NCI-H1417 treated with DMSO at 0.1 percent for 48 hours (cell line): Measurements from ENCODE around the gene SLC5A10.
"Not testable (repeated sequence)": the region's sequence is repeated elsewhere in the genome, so short reads cannot be mapped to it uniquely, and the experiment has no call there.

Experiments used
- DNase-seq: peaks from one replicate; lab custom pipeline; 2025; lab: John Stamatoyannopoulos, UW

SLC5A10 gene

DNA sequence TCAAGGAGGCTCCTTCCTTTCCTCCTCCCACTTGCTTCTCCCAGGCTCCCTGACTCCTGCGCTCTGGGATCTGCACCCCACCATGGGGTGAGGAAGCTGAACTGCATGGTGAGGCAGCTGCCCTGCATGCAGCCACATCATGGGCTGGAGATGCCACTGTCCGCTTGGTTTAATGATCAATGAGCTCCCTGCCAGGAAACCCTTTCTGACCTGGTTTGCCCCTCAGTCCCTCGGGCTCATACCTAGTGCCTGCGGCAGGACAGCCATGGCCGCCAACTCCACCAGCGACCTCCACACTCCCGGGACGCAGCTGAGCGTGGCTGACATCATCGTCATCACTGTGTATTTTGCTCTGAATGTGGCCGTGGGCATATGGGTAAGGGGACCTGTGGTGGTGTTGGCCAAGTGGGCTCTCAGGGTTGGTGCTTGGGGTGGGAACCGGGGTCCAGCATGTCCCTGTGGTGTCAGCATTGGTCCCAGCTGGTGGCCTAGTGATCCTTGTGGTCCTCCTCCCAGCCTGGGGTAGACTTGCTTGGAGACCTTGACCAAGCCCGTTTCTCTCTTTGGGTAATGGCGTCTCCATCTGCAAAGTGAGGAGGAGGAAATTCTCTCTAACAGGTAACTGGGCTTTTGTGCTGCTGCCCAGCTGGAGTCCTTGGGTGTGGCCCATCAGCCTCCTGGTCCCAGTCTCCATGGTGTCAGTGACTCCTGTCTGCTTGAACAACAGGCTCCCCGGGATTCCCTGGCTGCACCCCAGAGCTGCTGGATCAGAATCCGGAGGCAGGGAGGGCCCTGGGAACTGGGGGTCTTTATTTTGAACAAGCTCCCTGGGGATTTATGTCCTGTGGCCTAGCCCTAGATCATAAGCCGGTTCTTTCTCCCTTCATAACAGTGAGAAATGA lies at the start of gene SLC5A10:
Gene SLC5A10, plus strand, starts transcription at position 225 of the 902 bp plus-strand sequence. Its CDS starts 41 bp downstream, at position 266.
- DNase-seq = no peak

DNA sequence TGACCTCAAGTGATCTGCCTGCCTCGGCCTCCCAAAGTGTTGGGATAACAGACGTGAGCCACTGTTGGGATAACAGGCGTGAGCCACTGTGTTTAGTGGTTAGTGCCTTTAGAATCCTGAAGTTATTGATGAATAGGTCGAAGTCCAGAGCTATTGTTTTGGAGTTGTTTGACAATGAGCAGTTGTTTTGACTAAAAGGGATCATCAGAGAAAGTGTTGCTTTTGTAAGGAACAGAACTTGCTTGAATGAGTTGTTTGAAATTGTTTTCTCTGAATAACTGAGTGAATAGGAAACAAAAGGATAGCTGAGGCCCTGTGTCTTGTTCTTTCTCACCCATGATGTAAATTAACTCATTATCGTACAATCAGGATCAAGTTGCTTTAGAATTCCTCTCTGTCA lies 47.5 kb upstream of the SLC5A10 start:
- no peak for DNase-seq

DNA sequence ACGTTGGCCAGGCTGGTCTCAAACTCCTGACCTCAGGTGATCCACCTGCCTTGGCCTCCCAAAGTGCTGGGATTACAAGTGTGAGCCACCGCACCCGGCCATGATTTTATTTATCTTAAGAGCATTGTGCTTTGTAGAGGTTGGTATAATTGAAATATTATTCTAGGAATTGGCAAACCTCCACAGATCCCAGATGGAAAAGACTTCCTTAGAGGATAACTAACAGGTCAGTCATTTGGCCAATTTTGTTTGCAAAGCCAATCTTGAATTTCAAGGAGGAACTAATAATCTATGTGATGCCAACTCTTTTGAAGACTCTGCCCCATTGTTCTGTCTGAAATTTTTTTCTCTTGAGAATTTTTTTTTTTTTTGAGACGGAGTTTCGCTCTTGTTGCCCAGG lies 46.7 kb upstream of the SLC5A10 start:
- DNase-seq = no peak

- no peak for DNase-seq
Observed at GRCh38 chr17:18910326-18910725, 41.6 kb upstream of the SLC5A10 start.

DNA sequence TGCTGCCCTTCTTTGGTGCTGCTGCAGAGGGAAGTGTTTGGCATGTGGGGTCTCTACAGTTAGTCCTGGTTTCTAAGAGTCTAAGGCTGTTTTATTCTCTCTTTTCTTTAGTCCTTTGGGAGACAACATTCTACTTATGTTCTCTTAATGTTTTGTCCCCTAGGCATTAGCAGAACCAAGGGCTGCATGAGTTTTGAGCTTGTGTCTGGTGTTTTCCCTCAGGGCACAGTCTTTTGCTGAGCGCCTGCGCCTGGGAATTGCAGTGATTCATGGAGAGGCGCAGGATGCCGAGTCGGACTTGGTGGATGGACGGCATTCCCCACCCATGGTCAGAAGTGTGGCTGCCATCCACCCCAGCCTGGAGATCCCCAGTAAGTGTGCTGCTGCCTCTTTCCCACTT lies 41.1 kb upstream of the SLC5A10 start:
- no peak for DNase-seq

- no peak for DNase-seq
Observed at GRCh38 chr17:18916816-18917500, 35.0 kb upstream of the SLC5A10 start.

DNA sequence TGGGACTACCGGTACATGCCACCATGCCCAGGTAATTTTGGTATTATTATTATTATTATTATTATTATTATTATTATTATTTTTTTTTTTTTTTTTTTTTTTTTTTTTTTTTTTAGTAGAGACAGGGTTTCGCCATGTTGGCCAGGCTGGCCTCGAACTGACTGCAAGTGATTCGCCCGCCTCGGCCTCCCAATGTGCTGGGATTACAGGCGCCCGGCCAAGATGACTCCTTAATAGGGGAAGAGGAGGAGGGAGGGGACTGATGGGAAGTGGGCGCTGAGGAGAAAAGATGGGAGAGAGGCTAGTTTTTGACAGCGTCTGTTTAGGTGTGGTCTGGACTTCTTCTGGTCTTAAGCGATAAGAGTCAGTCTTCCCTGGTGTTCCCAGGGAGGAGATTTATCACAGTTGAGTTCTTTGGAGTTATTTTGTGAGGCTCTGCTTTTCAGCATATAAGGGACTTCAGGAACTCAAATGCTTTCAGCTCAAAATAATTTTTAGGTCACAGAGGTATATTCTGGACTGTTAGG lies 34.4 kb upstream of the SLC5A10 start:
- DNase-seq = no peak

DNA sequence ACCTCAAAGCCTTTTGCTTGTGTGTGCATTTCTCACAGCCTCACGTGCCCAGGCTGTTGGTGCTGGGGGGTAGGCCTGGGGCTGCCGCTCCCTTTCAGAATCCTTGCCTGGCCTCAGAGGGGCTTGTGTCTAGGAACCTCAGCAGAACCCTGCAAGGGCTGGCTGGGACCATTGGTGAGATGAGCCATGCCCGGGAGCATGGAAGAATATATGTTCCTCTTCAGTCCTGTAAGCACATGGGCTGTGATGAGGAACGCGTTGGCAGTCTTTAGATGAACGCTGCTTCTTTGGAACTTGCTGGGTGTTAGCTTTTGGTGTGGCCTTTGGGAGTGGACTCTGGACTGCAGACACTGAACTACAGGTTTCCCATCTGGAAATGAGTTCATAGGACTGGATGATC lies 32.0 kb upstream of the SLC5A10 start:
- no peak for DNase-seq

- DNase-seq = no peak
Observed at GRCh38 chr17:18920911-18921441, 31.0 kb upstream of the SLC5A10 start.

DNA sequence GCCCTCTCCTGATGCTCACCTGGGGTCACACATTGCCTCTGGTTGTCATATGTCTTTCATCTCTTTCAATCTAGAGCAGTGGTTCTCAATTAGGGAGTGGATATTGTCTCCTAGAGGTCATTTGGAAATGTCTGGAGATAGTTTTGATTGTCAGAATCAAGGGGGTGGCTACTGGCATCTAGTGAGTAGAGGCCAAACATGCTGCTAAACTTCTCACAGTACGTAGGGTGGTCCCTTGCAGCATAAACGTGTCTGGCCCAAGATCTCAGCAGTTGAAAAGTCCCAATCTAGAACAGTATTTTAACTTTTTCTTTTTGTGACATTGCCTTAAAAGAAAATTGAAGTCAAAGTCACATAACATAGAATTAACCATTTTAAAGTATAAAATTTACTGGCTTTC lies 30.5 kb upstream of the SLC5A10 start:
- no peak for DNase-seq

DNA sequence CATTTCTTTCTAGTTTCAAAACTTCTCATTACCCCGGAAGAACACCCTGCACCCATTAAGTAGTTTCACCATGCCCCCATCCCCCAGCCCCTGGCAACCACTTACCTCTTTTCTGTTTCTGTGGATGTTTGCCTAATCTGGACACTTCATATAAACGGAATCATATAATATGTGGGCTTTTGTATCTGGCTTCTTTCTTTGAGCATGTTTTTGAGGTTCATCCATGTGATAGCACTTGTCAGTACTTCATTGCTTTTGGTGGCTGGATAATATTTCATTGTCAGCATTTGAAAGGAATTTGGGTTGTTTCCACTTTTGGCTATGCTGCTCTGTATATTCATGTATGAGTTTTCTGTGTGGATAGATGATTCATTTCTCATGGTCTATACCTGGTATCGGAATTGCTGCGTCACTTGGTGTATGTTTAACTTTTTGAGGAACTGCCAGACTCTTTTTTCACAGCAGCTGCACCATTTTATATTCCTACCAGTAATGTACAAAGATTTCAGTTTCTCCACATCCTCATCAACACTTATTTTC lies 30.0 kb upstream of the SLC5A10 start:
- DNase-seq = no peak

- DNase-seq = not testable (repeated sequence)
Observed at GRCh38 chr17:18922596-18922995, 29.4 kb upstream of the SLC5A10 start.

GRCh38 chr17:18925187-18925586 lies 26.8 kb upstream of the SLC5A10 start:
- no peak for DNase-seq

DNA sequence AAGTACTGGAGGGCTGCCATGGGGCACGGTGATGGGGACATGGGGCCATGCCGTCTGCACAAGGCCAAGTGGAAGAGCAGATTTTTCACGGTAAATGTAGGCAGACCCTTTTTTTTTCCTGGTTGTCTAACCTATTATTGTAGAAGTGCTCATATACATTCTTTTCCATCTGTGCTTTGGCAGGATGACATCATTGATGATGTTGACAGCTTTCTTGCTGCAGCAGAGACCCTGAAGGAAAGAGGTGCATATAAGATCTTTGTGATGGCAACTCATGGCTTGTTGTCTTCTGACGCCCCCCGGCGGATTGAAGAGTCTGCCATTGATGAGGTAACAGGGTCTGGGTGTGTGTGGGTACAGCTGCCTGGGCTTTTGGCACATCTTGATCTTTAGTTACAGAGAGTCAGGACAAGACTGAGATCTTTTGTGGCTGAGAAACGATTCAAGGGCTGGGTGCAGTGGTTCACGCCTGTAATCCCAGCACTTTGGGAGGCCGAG lies 23.3 kb upstream of the SLC5A10 start:
- no peak for DNase-seq

GRCh38 chr17:18932360-18933055 lies 19.5 kb upstream of the SLC5A10 start:
- DNase-seq = no peak

DNA sequence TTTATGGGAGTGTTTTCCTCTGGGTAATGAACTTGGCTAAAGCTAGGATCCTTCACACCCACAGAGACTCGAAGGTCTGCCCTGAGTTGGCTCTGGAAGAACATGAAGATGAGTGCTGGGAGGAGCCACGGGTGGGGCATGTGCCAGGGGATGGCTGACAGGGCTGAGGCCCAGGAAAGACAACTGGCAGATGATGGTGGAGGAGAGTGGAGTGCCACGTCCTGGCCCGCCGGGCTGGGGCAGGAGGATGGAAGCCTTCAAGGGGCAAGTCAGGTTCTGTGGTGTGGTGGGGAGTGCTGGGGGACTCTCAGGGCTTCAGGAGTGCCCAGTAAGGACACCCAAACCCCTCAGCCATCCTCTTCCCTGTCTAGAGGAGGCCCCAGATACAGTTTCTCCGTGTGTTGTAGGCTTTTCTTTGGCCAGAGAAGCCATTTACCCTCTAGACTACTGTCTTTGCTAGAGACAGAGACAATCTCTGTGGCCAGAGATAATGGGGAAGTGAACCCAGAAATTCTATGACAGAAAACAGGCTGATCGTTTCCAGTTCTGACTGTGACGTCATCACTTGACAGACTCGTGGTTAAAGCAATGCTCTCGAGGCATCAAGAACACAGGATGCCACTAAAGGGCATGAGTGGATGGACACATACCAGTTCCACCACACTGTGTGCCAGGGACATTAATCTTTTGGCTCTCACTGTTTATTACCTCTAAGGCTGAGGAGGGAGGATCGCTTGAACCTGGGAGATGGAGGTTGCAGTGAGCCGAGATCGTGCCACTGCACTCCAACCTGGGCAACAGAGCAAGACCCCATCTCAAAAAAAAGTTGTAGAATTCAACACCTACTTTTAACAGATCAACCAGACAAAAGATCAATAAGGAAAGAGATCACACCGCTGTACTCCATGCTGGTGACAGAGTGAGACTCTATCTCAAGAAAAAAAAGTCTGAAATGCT lies 18.6 kb upstream of the SLC5A10 start:
- no peak for DNase-seq

- no peak for DNase-seq
Observed at GRCh38 chr17:18937981-18938691, 13.8 kb upstream of the SLC5A10 start.

- DNase-seq = no peak
Observed at GRCh38 chr17:18938692-18939023, 13.3 kb upstream of the SLC5A10 start.

DNA sequence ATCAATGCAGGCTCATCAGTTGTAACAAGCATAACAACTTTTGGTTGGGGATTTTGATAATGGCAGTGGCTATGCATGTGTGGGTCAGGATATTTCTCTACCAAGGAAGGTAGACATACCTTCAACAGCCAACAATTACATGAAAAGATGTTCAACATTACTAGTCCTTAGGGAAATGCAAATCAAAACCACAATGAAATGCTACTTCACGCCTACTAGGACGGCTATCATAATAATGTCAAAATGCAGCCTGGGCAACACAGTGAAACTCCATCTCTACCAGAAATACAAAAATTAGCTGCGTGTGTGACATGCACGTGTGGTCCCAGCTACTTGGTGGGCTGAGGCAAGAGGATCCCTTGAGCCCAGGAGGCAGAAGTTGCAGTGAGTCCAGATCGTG lies 7.3 kb upstream of the SLC5A10 start:
- DNase-seq = no peak

DNA sequence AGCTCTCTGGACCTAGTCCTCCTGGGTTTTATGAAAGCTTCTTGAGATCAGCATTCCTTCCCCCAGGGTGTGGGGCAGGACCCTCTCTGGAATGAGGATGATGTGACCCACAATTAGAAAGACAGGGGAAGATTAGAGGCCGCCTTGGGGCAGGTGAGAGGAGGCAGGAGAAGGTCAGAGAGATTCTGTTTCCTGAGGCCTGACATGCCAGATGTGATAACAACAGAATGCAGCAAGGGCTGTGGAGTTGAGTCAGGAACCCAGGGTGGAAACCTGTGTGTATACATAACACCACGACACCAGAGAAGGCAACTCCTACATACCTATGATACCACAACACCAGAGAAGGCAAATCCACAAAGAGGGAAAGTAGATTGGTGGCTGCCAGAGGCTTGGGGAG lies 5.4 kb upstream of the SLC5A10 start:
- no peak for DNase-seq
